WTC11 (cell line): ENCODE data around the gene RGS19. TPM values are rescaled to one million over a fixed set of nuclear protein-coding genes. Genes with fewer than 3 reads are reported as not detected.

Experiments
- ATAC-seq: fragments of 200-7000 bp; cut with Tn5 transposase; 2 replicates; pipeline ENCODE4 v1.10.0; 2021; ENCODE audit warnings: mild to moderate bottlenecking, moderate library complexity
- CTCF ChIA-PET: fragments of 300-600 bp; sonication (Branson Sonifier 250); formaldehyde crosslinking; loops from one replicate; lab custom pipeline; 2021; ENCODE audit warnings: antibody characterized with exemption; lab: Charles Lee
- POLR2A ChIA-PET: fragments of 350-600 bp; sonication (Branson Sonifier 250); formaldehyde crosslinking; loops from one replicate; lab custom pipeline; 2021; ENCODE audit warnings: antibody characterized with exemption; lab: Charles Lee
- DNase-seq: peaks from one replicate; pipeline ENCODE4 v3.0.0; 2021; ENCODE audit warnings: low spot score
- H3K27ac Mint-ChIP-seq: 2 replicates; pipeline ENCODE4 v1.8.0; 2021; ENCODE audit warnings: mixed read lengths
- H3K27me3 Mint-ChIP-seq: 2 replicates; pipeline ENCODE4 v1.8.0; 2021; ENCODE audit warnings: low read depth, mild to moderate bottlenecking, moderate library complexity, mixed read lengths
- H3K36me3 Mint-ChIP-seq: 2 replicates; pipeline ENCODE4 v1.8.0; 2021; ENCODE audit warnings: mixed read lengths
- H3K4me1 Mint-ChIP-seq: 2 replicates; pipeline ENCODE4 v1.8.0; 2022; ENCODE audit warnings: mixed read lengths
- H3K4me3 Mint-ChIP-seq: 2 replicates; pipeline ENCODE4 v1.8.0; 2021; ENCODE audit warnings: mild to moderate bottlenecking, moderate library complexity, mixed read lengths
- H3K9me3 Mint-ChIP-seq: 2 replicates; pipeline ENCODE4 v1.8.0; 2021; ENCODE audit warnings: mixed read lengths
- ESRRA ChIP-seq: sonication (generic); formaldehyde crosslinking; IDR thresholded peaks from 2 replicates; pipeline ENCODE4 v1.8.1; 2022; ENCODE audit warnings: mild to moderate bottlenecking, missing genetic modification reagents, borderline replicate concordance
- ETV6 ChIP-seq: sonication (generic); formaldehyde crosslinking; IDR thresholded peaks from 2 replicates; pipeline ENCODE4 v1.8.1; 2022; ENCODE audit warnings: mild to moderate bottlenecking, missing genetic modification reagents
- FOXJ3 ChIP-seq: sonication (generic); formaldehyde crosslinking; IDR thresholded peaks from 2 replicates; pipeline ENCODE4 v1.9.0; 2021; ENCODE audit warnings: missing genetic modification reagents, mild to moderate bottlenecking, borderline replicate concordance
- GTF2I ChIP-seq: fragments of 250-450 bp; sonication (Bioruptor Pico); conservative IDR thresholded peaks from 2 replicates; pipeline ENCODE4 v1.4.0; 2021; ENCODE audit warnings: mild to moderate bottlenecking
- JAZF1 ChIP-seq: fragments of 250-450 bp; sonication (Bioruptor Pico); IDR thresholded peaks from 2 replicates; pipeline ENCODE4 v1.9.0; 2021; ENCODE audit warnings: moderate library complexity, mild to moderate bottlenecking, inconsistent platforms
- NR3C1 ChIP-seq: sonication (generic); formaldehyde crosslinking; conservative IDR thresholded peaks from 2 replicates; pipeline ENCODE4 v1.8.1; 2023; ENCODE audit warnings: low read depth, mild to moderate bottlenecking, missing genetic modification reagents
- ZNF232 ChIP-seq: sonication (generic); formaldehyde crosslinking; IDR thresholded peaks from 2 replicates; pipeline ENCODE4 v1.8.0; 2022; ENCODE audit warnings: mild to moderate bottlenecking, missing genetic modification reagents
- ZNF423 ChIP-seq: fragments of 250-450 bp; sonication (Bioruptor Pico); IDR thresholded peaks from 2 replicates; pipeline ENCODE4 v2.1.2; 2022; ENCODE audit warnings: mild to moderate bottlenecking, moderate library complexity
- total RNA-seq: library from RNA; stranded (reverse); gene quantifications from 3 replicates; pipeline ENCODE4 v1.2.3, GENCODE V29; 2021
- TF ChIP-seq, protein P1 (sequence below): sonication (generic); formaldehyde crosslinking; IDR thresholded peaks from 2 replicates; pipeline ENCODE4 v1.8.0; 2022; ENCODE audit warnings: mild to moderate bottlenecking, missing genetic modification reagents
- TF ChIP-seq, protein P2 (sequence below): sonication (generic); formaldehyde crosslinking; IDR thresholded peaks from 2 replicates; pipeline ENCODE4 v1.8.0; 2022; ENCODE audit warnings: mild to moderate bottlenecking, missing genetic modification reagents
- TF ChIP-seq, protein P3 (sequence below): sonication (generic); formaldehyde crosslinking; IDR thresholded peaks from 2 replicates; pipeline ENCODE4 v1.8.1; 2023; ENCODE audit warnings: mild to moderate bottlenecking, missing genetic modification reagents, borderline replicate concordance
- TF ChIP-seq, protein P4 (sequence below): fragments of 250-450 bp; sonication (Bioruptor Pico); IDR thresholded peaks from 2 replicates; pipeline ENCODE4 v2.1.2; 2022; ENCODE audit warnings: mild to moderate bottlenecking, moderate library complexity
- TF ChIP-seq, protein P5 (sequence below): fragments of 200-600 bp; IDR thresholded peaks from 2 replicates; pipeline ENCODE4 v1.8.0; 2022; ENCODE audit warnings: antibody characterized with exemption

The RGS19 gene
- total RNA-seq, 1 experiment from 2014 or later: 13.8 TPM

DNA sequence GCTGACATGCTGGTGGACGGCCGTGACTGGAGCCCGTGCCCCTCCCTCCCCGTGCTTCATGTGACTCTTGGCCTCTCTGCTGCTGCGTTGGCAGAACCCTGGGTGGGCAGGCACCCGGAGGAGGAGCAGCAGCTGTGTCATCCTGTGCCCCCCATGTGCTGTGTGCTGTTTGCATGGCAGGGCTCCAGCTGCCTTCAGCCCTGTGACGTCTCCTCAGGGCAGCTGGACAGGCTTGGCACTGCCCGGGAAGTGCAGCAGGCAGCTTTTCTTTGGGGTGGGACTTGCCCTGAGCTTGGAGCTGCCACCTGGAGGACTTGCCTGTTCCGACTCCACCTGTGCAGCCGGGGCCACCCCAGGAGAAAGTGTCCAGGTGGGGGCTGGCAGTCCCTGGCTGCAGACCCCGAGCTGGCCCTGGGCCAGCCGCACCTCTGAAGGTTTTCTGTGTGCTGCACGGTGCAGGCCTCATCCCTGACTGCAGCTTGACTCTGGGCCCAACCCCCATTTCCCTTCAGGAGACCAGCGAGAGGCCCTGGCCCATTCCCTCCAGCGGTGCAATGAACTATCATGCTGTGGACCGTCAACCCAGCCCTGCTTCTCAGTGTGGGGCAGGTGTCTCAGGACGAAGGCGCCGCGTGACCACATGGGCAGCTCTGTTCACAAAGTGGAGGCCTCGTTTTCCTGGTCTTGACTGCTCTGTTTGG, 19.9 kb upstream of the RGS19 start (continued):
- no peak for TF ChIP-seq ZNF423 (CRISPR knock-in tag)
- TF ChIP-seq GTF2I: no peak
- TF ChIP-seq JAZF1 (CRISPR knock-in tag): no peak
- no peak for TF ChIP-seq ETV6 (CRISPR knock-in tag)
- TF ChIP-seq, protein P1, sequence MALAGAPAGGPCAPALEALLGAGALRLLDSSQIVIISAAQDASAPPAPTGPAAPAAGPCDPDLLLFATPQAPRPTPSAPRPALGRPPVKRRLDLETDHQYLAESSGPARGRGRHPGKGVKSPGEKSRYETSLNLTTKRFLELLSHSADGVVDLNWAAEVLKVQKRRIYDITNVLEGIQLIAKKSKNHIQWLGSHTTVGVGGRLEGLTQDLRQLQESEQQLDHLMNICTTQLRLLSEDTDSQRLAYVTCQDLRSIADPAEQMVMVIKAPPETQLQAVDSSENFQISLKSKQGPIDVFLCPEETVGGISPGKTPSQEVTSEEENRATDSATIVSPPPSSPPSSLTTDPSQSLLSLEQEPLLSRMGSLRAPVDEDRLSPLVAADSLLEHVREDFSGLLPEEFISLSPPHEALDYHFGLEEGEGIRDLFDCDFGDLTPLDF (CRISPR knock-in tag): no peak
- TF ChIP-seq FOXJ3 (CRISPR knock-in tag): no peak
- TF ChIP-seq, all 79 proteins: peak for 0

DNA sequence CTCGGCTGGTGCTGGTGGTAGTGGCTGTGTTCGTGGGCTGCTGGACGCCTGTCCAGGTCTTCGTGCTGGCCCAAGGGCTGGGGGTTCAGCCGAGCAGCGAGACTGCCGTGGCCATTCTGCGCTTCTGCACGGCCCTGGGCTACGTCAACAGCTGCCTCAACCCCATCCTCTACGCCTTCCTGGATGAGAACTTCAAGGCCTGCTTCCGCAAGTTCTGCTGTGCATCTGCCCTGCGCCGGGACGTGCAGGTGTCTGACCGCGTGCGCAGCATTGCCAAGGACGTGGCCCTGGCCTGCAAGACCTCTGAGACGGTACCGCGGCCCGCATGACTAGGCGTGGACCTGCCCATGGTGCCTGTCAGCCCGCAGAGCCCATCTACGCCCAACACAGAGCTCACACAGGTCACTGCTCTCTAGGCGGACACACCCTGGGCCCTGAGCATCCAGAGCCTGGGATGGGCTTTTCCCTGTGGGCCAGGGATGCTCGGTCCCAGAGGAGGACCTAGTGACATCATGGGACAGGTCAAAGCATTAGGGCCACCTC, 19.2 kb upstream of the RGS19 start:
- TF ChIP-seq ZNF232 (no peak), ESRRA (CRISPR knock-in tag) (no peak), NR3C1 (CRISPR knock-in tag) (no peak)
- TF ChIP-seq, protein P2, sequence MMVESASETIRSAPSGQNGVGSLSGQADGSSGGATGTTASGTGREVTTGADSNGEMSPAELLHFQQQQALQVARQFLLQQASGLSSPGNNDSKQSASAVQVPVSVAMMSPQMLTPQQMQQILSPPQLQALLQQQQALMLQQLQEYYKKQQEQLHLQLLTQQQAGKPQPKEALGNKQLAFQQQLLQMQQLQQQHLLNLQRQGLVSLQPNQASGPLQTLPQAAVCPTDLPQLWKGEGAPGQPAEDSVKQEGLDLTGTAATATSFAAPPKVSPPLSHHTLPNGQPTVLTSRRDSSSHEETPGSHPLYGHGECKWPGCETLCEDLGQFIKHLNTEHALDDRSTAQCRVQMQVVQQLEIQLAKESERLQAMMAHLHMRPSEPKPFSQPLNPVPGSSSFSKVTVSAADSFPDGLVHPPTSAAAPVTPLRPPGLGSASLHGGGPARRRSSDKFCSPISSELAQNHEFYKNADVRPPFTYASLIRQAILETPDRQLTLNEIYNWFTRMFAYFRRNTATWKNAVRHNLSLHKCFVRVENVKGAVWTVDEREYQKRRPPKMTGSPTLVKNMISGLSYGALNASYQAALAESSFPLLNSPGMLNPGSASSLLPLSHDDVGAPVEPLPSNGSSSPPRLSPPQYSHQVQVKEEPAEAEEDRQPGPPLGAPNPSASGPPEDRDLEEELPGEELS (CRISPR knock-in tag): no peak
- TF ChIP-seq, protein P3, sequence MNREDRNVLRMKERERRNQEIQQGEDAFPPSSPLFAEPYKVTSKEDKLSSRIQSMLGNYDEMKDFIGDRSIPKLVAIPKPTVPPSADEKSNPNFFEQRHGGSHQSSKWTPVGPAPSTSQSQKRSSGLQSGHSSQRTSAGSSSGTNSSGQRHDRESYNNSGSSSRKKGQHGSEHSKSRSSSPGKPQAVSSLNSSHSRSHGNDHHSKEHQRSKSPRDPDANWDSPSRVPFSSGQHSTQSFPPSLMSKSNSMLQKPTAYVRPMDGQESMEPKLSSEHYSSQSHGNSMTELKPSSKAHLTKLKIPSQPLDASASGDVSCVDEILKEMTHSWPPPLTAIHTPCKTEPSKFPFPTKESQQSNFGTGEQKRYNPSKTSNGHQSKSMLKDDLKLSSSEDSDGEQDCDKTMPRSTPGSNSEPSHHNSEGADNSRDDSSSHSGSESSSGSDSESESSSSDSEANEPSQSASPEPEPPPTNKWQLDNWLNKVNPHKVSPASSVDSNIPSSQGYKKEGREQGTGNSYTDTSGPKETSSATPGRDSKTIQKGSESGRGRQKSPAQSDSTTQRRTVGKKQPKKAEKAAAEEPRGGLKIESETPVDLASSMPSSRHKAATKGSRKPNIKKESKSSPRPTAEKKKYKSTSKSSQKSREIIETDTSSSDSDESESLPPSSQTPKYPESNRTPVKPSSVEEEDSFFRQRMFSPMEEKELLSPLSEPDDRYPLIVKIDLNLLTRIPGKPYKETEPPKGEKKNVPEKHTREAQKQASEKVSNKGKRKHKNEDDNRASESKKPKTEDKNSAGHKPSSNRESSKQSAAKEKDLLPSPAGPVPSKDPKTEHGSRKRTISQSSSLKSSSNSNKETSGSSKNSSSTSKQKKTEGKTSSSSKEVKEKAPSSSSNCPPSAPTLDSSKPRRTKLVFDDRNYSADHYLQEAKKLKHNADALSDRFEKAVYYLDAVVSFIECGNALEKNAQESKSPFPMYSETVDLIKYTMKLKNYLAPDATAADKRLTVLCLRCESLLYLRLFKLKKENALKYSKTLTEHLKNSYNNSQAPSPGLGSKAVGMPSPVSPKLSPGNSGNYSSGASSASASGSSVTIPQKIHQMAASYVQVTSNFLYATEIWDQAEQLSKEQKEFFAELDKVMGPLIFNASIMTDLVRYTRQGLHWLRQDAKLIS (CRISPR knock-in tag): no peak
- TF ChIP-seq, protein P4, sequence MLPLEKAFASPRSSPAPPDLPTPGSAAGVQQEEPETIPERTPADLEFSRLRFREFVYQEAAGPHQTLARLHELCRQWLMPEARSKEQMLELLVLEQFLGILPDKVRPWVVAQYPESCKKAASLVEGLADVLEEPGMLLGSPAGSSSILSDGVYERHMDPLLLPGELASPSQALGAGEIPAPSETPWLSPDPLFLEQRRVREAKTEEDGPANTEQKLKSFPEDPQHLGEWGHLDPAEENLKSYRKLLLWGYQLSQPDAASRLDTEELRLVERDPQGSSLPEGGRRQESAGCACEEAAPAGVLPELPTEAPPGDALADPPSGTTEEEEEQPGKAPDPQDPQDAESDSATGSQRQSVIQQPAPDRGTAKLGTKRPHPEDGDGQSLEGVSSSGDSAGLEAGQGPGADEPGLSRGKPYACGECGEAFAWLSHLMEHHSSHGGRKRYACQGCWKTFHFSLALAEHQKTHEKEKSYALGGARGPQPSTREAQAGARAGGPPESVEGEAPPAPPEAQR (CRISPR knock-in tag): no peak
- TF ChIP-seq, protein P5, sequence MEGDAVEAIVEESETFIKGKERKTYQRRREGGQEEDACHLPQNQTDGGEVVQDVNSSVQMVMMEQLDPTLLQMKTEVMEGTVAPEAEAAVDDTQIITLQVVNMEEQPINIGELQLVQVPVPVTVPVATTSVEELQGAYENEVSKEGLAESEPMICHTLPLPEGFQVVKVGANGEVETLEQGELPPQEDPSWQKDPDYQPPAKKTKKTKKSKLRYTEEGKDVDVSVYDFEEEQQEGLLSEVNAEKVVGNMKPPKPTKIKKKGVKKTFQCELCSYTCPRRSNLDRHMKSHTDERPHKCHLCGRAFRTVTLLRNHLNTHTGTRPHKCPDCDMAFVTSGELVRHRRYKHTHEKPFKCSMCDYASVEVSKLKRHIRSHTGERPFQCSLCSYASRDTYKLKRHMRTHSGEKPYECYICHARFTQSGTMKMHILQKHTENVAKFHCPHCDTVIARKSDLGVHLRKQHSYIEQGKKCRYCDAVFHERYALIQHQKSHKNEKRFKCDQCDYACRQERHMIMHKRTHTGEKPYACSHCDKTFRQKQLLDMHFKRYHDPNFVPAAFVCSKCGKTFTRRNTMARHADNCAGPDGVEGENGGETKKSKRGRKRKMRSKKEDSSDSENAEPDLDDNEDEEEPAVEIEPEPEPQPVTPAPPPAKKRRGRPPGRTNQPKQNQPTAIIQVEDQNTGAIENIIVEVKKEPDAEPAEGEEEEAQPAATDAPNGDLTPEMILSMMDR: no peak
- TF ChIP-seq, all 79 proteins: peak for 0
- POLR2A ChIA-PET: no interaction called here
- Mint-ChIP-seq H3K9me3 (peaks cover 13% of the 10 kb centered on the region), H3K27me3 (peaks cover 16% of the 10 kb centered on the region), H3K36me3 (peaks cover 6% of the 10 kb centered on the region), H3K27ac (no peak overlapping the region), H3K4me1 (0 out of 2 replicates have a peak, but pooled peaks cover under 1% of the 10 kb centered on the region), H3K4me3 (no peak overlapping the region)
- ATAC-seq: no peak
- DNase-seq: no peak
- CTCF ChIA-PET: interaction anchor here (0.9 to 4.7 kb wide), 3 partner anchors 14 to 59 kb away, joined by 3 to 77 read pairs (median 75); partner anchors contain the start of gene LKAAEAR1
